Panc1 (cell line): ENCODE results near the gene CDH13. TPM values are rescaled to one million over a fixed set of nuclear protein-coding genes. Genes with fewer than 3 reads are reported as not detected.

Experiments
- ATAC-seq: fragments of 200-7000 bp; cut with Tn5 transposase; 2 replicates; pipeline ENCODE4 v1.9.1; 2020; ENCODE audit warnings: mild to moderate bottlenecking, moderate library complexity
- BruUV-seq: library from RNA; stranded (reverse); fragments of 400-500 nt; replicated peaks from 2 replicates; lab custom pipeline; 2021; lab: Mats Ljungman, UMichigan
- CTCF ChIA-PET: fragments of 300-600 bp; sonication (Branson Sonifier 250); formaldehyde crosslinking; loops from one replicate; lab custom pipeline; 2022; ENCODE audit warnings: antibody characterized with exemption; lab: Charles Lee
- POLR2A ChIA-PET: fragments of 300-600 bp; sonication (Branson Sonifier 250); formaldehyde crosslinking; loops from one replicate; lab custom pipeline; 2022; ENCODE audit warnings: antibody characterized with exemption; lab: Charles Lee
- DNase-seq: peaks from one replicate; pipeline ENCODE4 v3.0.0-alpha.2; 2010; ENCODE audit warnings: low read depth, low spot score
- H3K27ac ChIP-seq: 2 replicates; pipeline ENCODE4 v1.5.1; 2011; ENCODE audit warnings: mild to moderate bottlenecking, low read length, inconsistent platforms
- H3K27me3 ChIP-seq: fragments of 200-500 bp; sonication (Bioruptor generic); 2 replicates; pipeline ENCODE4 v1.6.0; 2014; ENCODE audit warnings: low read length, inconsistent platforms; ENCODE audit not compliant: control insufficient read depth, insufficient read depth
- H3K36me3 ChIP-seq: fragments of 200-500 bp; sonication (Bioruptor generic); 2 replicates; pipeline ENCODE4 v1.5.1; 2014; ENCODE audit warnings: inconsistent platforms, mild to moderate bottlenecking, low read length, moderate library complexity; ENCODE audit not compliant: control insufficient read depth, insufficient read depth
- H3K4me1 ChIP-seq: 2 replicates; pipeline ENCODE4 v1.5.1; 2011; ENCODE audit warnings: inconsistent platforms, mild to moderate bottlenecking, low read length, moderate library complexity; ENCODE audit not compliant: control insufficient read depth, insufficient read depth
- H3K4me3 ChIP-seq, 2 experiments: 2 replicates each; pipeline ENCODE4 v1.5.1; 2011 to 2012; ENCODE audit warnings: low read depth in 2 of 2, low read length in 2 of 2, mild to moderate bottlenecking in 2 of 2, inconsistent platforms in 1 of 2, moderate library complexity in 1 of 2
- H3K9me3 ChIP-seq: fragments of 200-500 bp; sonication (Bioruptor generic); 2 replicates; pipeline ENCODE4 v1.5.1; 2014; ENCODE audit warnings: low read depth, mild to moderate bottlenecking, inconsistent platforms, low read length, moderate library complexity; ENCODE audit not compliant: control insufficient read depth, insufficient read depth
- POLR2AphosphoS5 ChIP-seq: IDR thresholded peaks from 2 replicates; pipeline ENCODE4 v1.6.1; 2012; ENCODE audit warnings: mild to moderate bottlenecking, low read depth, low read length, moderate library complexity
- SIN3A ChIP-seq: IDR thresholded peaks from 2 replicates; pipeline ENCODE4 v1.6.1; 2012; ENCODE audit warnings: low read depth, mild to moderate bottlenecking, low read length, moderate library complexity, borderline replicate concordance; ENCODE audit not compliant: insufficient read depth
- TCF7L2 ChIP-seq: IDR thresholded peaks from 2 replicates; pipeline ENCODE4 v1.6.1; 2011; ENCODE audit warnings: mild to moderate bottlenecking, low read depth, low read length, inconsistent platforms
- in situ Hi-C: cut with HindIII; loops from 2 replicates; pipeline ENCODE4 v1.10.0; 2016; ENCODE audit warnings: low sequenced_read_pairs, low pct_unique_long_range_greater_than_20kb
- intact Hi-C: fragments of 100-400 bp; cut with micrococcal nuclease; formaldehyde crosslinking; loops from one replicate; pipeline ENCODE4 v1.10.0; 2022; ENCODE audit not compliant: unreplicated experiment
- total RNA-seq: library from RNA; stranded (reverse); gene quantifications from one replicate; pipeline ENCODE4 v1.2.1, GENCODE V29; 2021; ENCODE audit not compliant: unreplicated experiment
- TF ChIP-seq, protein P1 (sequence below): fragments of 450-650 bp; IDR thresholded peaks from 2 replicates; pipeline ENCODE4 v1.5.1; 2017; ENCODE audit warnings: mild to moderate bottlenecking
- TF ChIP-seq, protein P2 (sequence below), 2 experiments: IDR thresholded peaks; 2 replicates each; pipeline ENCODE4 v1.6.1; 2011 to 2012; ENCODE audit warnings: low read depth in 2 of 2, control low read depth in 1 of 2, low read length in 1 of 2, mild to moderate bottlenecking in 1 of 2, moderate library complexity in 1 of 2; ENCODE audit not compliant: insufficient read depth in 1 of 2

The CDH13 gene
- total RNA-seq, 1 experiment from 2014 or later, result not detected

DNA sequence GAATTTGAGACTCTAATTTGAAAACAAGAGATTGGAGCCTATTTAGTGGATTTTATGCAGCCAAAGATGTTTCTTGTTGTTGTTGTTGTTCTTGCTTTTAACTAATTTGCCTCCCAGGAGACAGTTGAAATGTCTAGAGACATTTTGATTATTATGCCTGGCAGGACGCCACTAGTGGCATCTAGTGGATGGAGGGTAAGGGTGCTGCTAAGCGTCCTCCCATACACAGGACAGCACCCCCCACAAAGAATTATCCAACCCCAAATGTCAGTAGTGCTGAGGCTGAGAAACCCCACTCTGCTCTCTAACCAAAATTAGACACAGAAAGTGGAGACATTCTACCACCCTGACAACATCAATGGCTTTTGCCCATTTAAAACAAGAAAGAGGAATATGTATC lies 1165.6 kb downstream of the CDH13 start:
- H3K27ac ChIP-seq, result no peak overlapping the region
- TF ChIP-seq TCF7L2, result no peak
- TF ChIP-seq, protein P1, sequence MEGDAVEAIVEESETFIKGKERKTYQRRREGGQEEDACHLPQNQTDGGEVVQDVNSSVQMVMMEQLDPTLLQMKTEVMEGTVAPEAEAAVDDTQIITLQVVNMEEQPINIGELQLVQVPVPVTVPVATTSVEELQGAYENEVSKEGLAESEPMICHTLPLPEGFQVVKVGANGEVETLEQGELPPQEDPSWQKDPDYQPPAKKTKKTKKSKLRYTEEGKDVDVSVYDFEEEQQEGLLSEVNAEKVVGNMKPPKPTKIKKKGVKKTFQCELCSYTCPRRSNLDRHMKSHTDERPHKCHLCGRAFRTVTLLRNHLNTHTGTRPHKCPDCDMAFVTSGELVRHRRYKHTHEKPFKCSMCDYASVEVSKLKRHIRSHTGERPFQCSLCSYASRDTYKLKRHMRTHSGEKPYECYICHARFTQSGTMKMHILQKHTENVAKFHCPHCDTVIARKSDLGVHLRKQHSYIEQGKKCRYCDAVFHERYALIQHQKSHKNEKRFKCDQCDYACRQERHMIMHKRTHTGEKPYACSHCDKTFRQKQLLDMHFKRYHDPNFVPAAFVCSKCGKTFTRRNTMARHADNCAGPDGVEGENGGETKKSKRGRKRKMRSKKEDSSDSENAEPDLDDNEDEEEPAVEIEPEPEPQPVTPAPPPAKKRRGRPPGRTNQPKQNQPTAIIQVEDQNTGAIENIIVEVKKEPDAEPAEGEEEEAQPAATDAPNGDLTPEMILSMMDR, result no peak
- TF ChIP-seq, protein P2, sequence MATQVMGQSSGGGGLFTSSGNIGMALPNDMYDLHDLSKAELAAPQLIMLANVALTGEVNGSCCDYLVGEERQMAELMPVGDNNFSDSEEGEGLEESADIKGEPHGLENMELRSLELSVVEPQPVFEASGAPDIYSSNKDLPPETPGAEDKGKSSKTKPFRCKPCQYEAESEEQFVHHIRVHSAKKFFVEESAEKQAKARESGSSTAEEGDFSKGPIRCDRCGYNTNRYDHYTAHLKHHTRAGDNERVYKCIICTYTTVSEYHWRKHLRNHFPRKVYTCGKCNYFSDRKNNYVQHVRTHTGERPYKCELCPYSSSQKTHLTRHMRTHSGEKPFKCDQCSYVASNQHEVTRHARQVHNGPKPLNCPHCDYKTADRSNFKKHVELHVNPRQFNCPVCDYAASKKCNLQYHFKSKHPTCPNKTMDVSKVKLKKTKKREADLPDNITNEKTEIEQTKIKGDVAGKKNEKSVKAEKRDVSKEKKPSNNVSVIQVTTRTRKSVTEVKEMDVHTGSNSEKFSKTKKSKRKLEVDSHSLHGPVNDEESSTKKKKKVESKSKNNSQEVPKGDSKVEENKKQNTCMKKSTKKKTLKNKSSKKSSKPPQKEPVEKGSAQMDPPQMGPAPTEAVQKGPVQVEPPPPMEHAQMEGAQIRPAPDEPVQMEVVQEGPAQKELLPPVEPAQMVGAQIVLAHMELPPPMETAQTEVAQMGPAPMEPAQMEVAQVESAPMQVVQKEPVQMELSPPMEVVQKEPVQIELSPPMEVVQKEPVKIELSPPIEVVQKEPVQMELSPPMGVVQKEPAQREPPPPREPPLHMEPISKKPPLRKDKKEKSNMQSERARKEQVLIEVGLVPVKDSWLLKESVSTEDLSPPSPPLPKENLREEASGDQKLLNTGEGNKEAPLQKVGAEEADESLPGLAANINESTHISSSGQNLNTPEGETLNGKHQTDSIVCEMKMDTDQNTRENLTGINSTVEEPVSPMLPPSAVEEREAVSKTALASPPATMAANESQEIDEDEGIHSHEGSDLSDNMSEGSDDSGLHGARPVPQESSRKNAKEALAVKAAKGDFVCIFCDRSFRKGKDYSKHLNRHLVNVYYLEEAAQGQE (IDR thresholded peaks at IDR 0.05; ENCODE audit: insufficient read depth in 1 of 2, low read depth in 2 of 2, low read length in 1 of 2), result no peak
- TF ChIP-seq POLR2AphosphoS5, result no peak
- TF ChIP-seq SIN3A, result no peak
- no peaks in the 10 kb centered on the region for H3K9me3 ChIP-seq
- no peaks in the 10 kb centered on the region for H3K4me1 ChIP-seq
- CTCF ChIA-PET, result no interaction called here
- intact Hi-C loops (no loop called here), in situ Hi-C loops (no loop called here)
- no peaks in the 10 kb centered on the region for H3K36me3 ChIP-seq
- POLR2A ChIA-PET, result no interaction called here
- BruUV-seq, result no TSS peak
- no peaks in the 10 kb centered on the region for H3K27me3 ChIP-seq
- no peak overlapping the region for H3K4me3 ChIP-seq
- ATAC-seq (no peak), DNase-seq (no peak)

DNA sequence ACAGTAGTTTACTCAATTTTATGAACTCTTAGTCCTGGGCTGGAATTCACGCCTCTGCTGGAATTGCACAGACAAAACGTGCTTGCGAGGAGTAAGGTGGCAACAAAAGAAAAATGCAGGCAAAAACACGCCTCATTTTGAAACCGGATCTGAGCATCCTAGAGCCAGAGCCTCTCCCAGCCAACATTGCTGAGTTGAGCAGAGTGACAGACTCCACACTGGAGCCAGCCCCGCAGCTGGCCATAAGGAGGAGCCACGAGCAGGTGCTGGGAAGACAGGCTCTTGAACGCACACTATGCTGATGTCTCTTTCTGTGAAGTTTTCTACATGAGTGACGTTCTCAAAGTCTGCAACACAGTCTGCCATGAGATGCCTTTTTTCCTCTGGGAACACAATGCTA lies 1166.4 kb downstream of the CDH13 start:
- Histone ChIP-seq H3K36me3 (no peaks in the 10 kb centered on the region), H3K4me1 (no peaks in the 10 kb centered on the region), H3K4me3 (no peak overlapping the region), H3K27ac (no peak overlapping the region), H3K9me3 (no peaks in the 10 kb centered on the region), H3K27me3 (no peaks in the 10 kb centered on the region)
- ATAC-seq (no peak), DNase-seq (no peak)
- TF ChIP-seq SIN3A (no peak), TCF7L2 (no peak), POLR2AphosphoS5 (no peak)
- TF ChIP-seq, protein P2 (IDR thresholded peaks at IDR 0.05; ENCODE audit: insufficient read depth in 1 of 2, low read depth in 2 of 2, low read length in 1 of 2), result no peak
- TF ChIP-seq, protein P1, result no peak
- BruUV-seq, result no TSS peak
- POLR2A ChIA-PET, result no interaction called here
- CTCF ChIA-PET, result no interaction called here
- in situ Hi-C loops (no loop called here), intact Hi-C loops (no loop called here)
